T-helper 2 cell treated with Interferon-gamma antibody and Interleukin-4, amounts not matched to agents 5 μg/mL and 100 μg/mL, for 36 hours (primary cell): ENCODE measurements around the gene GNG4.
"Not testable (repeated sequence)": the region's sequence is repeated elsewhere in the genome, so short reads cannot be mapped to it uniquely, and the experiment has no call there.

Source experiments
- DNase-seq: peaks from one replicate; pipeline ENCODE4 v3.0.0; 2021; ENCODE audit warnings: low spot score
- H3K27ac Mint-ChIP-seq: one replicate; pipeline ENCODE4 v1.8.0; 2021; ENCODE audit warnings: mild to moderate bottlenecking, mixed read lengths
- H3K27me3 Mint-ChIP-seq: one replicate; pipeline ENCODE4 v1.8.0; 2021; ENCODE audit warnings: low read depth, mixed read lengths
- H3K36me3 Mint-ChIP-seq: one replicate; pipeline ENCODE4 v1.8.0; 2021; ENCODE audit warnings: low read depth, mixed read lengths
- H3K4me1 Mint-ChIP-seq: one replicate; pipeline ENCODE4 v1.8.0; 2021; ENCODE audit warnings: low read depth, mixed read lengths
- H3K4me3 Mint-ChIP-seq: one replicate; pipeline ENCODE4 v1.8.0; 2022; ENCODE audit warnings: mild to moderate bottlenecking, moderate library complexity, mixed read lengths
- H3K9me3 Mint-ChIP-seq: one replicate; pipeline ENCODE4 v1.8.0; 2021; ENCODE audit warnings: mixed read lengths

Gene GNG4

GRCh38 chr1:235624721-235625333, 24.8 kb downstream of the GNG4 start:
- peaks cover 4% of the 10 kb centered on the region for H3K4me1 Mint-ChIP-seq
- no peak overlapping the region for H3K4me3 Mint-ChIP-seq
- H3K9me3 Mint-ChIP-seq = no peaks in the 10 kb centered on the region
- no peak overlapping the region for H3K27ac Mint-ChIP-seq
- no peak for DNase-seq
- no peaks in the 10 kb centered on the region for H3K36me3 Mint-ChIP-seq
- H3K27me3 Mint-ChIP-seq = peaks cover 22% of the 10 kb centered on the region

GRCh38 chr1:235622936-235623779, 26.4 kb downstream of the GNG4 start:
- DNase-seq = no peak
- H3K36me3 Mint-ChIP-seq = no peaks in the 10 kb centered on the region
- H3K27me3 Mint-ChIP-seq = peaks cover 22% of the 10 kb centered on the region
- H3K27ac Mint-ChIP-seq = no peak overlapping the region
- H3K4me3 Mint-ChIP-seq = no peak overlapping the region
- H3K9me3 Mint-ChIP-seq = no peaks in the 10 kb centered on the region
- peaks cover 4% of the 10 kb centered on the region for H3K4me1 Mint-ChIP-seq

- DNase-seq, H3K27ac Mint-ChIP-seq, H3K4me3 Mint-ChIP-seq, H3K36me3 Mint-ChIP-seq, H3K4me1 Mint-ChIP-seq, H3K9me3 Mint-ChIP-seq: not testable (repeated sequence)
- peaks cover 20% of the 10 kb centered on the region for H3K27me3 Mint-ChIP-seq
Measured at GRCh38 chr1:235619149-235619548, 30.4 kb downstream of the GNG4 start.

GRCh38 chr1:235617808-235618207, 31.8 kb downstream of the GNG4 start:
- H3K4me3 Mint-ChIP-seq = no peak overlapping the region
- no peaks in the 10 kb centered on the region for H3K36me3 Mint-ChIP-seq
- DNase-seq = no peak
- no peaks in the 10 kb centered on the region for H3K4me1 Mint-ChIP-seq
- H3K9me3 Mint-ChIP-seq = no peaks in the 10 kb centered on the region
- H3K27ac Mint-ChIP-seq = no peak overlapping the region
- H3K27me3 Mint-ChIP-seq = peaks cover 12% of the 10 kb centered on the region

GRCh38 chr1:235617140-235617539, 32.4 kb downstream of the GNG4 start:
- no peak for DNase-seq
- no peak overlapping the region for H3K27ac Mint-ChIP-seq
- no peaks in the 10 kb centered on the region for H3K9me3 Mint-ChIP-seq
- no peaks in the 10 kb centered on the region for H3K4me1 Mint-ChIP-seq
- H3K4me3 Mint-ChIP-seq = no peak overlapping the region
- H3K27me3 Mint-ChIP-seq = peaks cover 11% of the 10 kb centered on the region
- no peaks in the 10 kb centered on the region for H3K36me3 Mint-ChIP-seq

GRCh38 chr1:235614442-235614954, 35.1 kb downstream of the GNG4 start:
- Mint-ChIP-seq H3K9me3 (no peaks in the 10 kb centered on the region), H3K36me3 (no peaks in the 10 kb centered on the region), H3K4me3 (no peak overlapping the region), H3K27me3 (peaks cover 10% of the 10 kb centered on the region), H3K27ac (no peak overlapping the region), H3K4me1 (no peaks in the 10 kb centered on the region)
- no peak for DNase-seq

- no peaks in the 10 kb centered on the region for H3K4me1 Mint-ChIP-seq
- H3K36me3 Mint-ChIP-seq = no peaks in the 10 kb centered on the region
- no peak overlapping the region for H3K27ac Mint-ChIP-seq
- H3K4me3 Mint-ChIP-seq = no peak overlapping the region
- H3K9me3 Mint-ChIP-seq = no peaks in the 10 kb centered on the region
- H3K27me3 Mint-ChIP-seq = peaks cover 10% of the 10 kb centered on the region
- DNase-seq = no peak
Measured at GRCh38 chr1:235613602-235614001, 36.0 kb downstream of the GNG4 start.

GRCh38 chr1:235612761-235613160, 36.8 kb downstream of the GNG4 start:
- Mint-ChIP-seq H3K4me1 (no peaks in the 10 kb centered on the region), H3K4me3 (no peak overlapping the region), H3K27ac (no peak overlapping the region), H3K27me3 (peaks cover 10% of the 10 kb centered on the region), H3K9me3 (no peaks in the 10 kb centered on the region), H3K36me3 (no peaks in the 10 kb centered on the region)
- no peak for DNase-seq

GRCh38 chr1:235610157-235610556, 39.4 kb downstream of the GNG4 start:
- no peak for DNase-seq
- no peak overlapping the region for H3K4me3 Mint-ChIP-seq
- H3K27ac Mint-ChIP-seq = no peak overlapping the region
- H3K27me3 Mint-ChIP-seq = peaks cover 3% of the 10 kb centered on the region
- H3K9me3 Mint-ChIP-seq = no peaks in the 10 kb centered on the region
- H3K4me1 Mint-ChIP-seq = no peaks in the 10 kb centered on the region
- no peaks in the 10 kb centered on the region for H3K36me3 Mint-ChIP-seq

- H3K4me3 Mint-ChIP-seq = no peak overlapping the region
- no peaks in the 10 kb centered on the region for H3K4me1 Mint-ChIP-seq
- no peak overlapping the region for H3K27ac Mint-ChIP-seq
- H3K9me3 Mint-ChIP-seq = no peaks in the 10 kb centered on the region
- no peak for DNase-seq
- H3K36me3 Mint-ChIP-seq = no peaks in the 10 kb centered on the region
- no peaks in the 10 kb centered on the region for H3K27me3 Mint-ChIP-seq
Measured at GRCh38 chr1:235608278-235608677, 41.3 kb downstream of the GNG4 start.

GRCh38 chr1:235607284-235607683, 42.3 kb downstream of the GNG4 start:
- H3K9me3 Mint-ChIP-seq = no peaks in the 10 kb centered on the region
- no peak overlapping the region for H3K27ac Mint-ChIP-seq
- H3K27me3 Mint-ChIP-seq = no peaks in the 10 kb centered on the region
- H3K4me3 Mint-ChIP-seq = no peak overlapping the region
- no peaks in the 10 kb centered on the region for H3K4me1 Mint-ChIP-seq
- no peak for DNase-seq
- H3K36me3 Mint-ChIP-seq = no peaks in the 10 kb centered on the region

- Mint-ChIP-seq H3K27me3 (peaks cover 4% of the 10 kb centered on the region), H3K4me3 (no peak overlapping the region), H3K27ac (no peak overlapping the region), H3K4me1 (no peaks in the 10 kb centered on the region), H3K36me3 (no peaks in the 10 kb centered on the region), H3K9me3 (no peaks in the 10 kb centered on the region)
- DNase-seq = no peak
Measured at GRCh38 chr1:235601104-235601503, 48.5 kb downstream of the GNG4 start.

GRCh38 chr1:235599536-235599935, 50.0 kb downstream of the GNG4 start:
- Mint-ChIP-seq H3K27me3 (peaks cover 4% of the 10 kb centered on the region), H3K27ac (no peak overlapping the region), H3K36me3 (no peaks in the 10 kb centered on the region), H3K9me3 (no peaks in the 10 kb centered on the region), H3K4me1 (no peaks in the 10 kb centered on the region), H3K4me3 (no peak overlapping the region)
- DNase-seq = no peak

GRCh38 chr1:235597867-235598553, 51.6 kb downstream of the GNG4 start:
- DNase-seq = no peak
- H3K27me3 Mint-ChIP-seq = peaks cover 15% of the 10 kb centered on the region
- H3K36me3 Mint-ChIP-seq = no peaks in the 10 kb centered on the region
- H3K27ac Mint-ChIP-seq = no peak overlapping the region
- peaks cover 6% of the 10 kb centered on the region for H3K9me3 Mint-ChIP-seq
- H3K4me1 Mint-ChIP-seq = peaks cover 6% of the 10 kb centered on the region
- H3K4me3 Mint-ChIP-seq = no peak overlapping the region
